ENCODE data around the gene CSAD. TPM values are rescaled to one million over a fixed set of nuclear protein-coding genes. Genes with fewer than 3 reads are reported as not detected.
A peak's percentile ranks its signal among the peaks of the same experiment; 100 is the strongest.

The CSAD gene, protein sequence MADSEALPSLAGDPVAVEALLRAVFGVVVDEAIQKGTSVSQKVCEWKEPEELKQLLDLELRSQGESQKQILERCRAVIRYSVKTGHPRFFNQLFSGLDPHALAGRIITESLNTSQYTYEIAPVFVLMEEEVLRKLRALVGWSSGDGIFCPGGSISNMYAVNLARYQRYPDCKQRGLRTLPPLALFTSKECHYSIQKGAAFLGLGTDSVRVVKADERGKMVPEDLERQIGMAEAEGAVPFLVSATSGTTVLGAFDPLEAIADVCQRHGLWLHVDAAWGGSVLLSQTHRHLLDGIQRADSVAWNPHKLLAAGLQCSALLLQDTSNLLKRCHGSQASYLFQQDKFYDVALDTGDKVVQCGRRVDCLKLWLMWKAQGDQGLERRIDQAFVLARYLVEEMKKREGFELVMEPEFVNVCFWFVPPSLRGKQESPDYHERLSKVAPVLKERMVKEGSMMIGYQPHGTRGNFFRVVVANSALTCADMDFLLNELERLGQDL
- 1.7 and 6.1 TPM in 2 replicates for total RNA-seq (2014; rRNA removed; shearing (Covaris generic))
- polyA plus RNA-seq (2015; cell fraction: cytosol; rRNA removed): 1.8 and 3.2 TPM in 2 replicates
- polyA plus RNA-seq (2015; cell fraction: nucleus; rRNA removed): 135 and 157 TPM in 2 replicates

DNA sequence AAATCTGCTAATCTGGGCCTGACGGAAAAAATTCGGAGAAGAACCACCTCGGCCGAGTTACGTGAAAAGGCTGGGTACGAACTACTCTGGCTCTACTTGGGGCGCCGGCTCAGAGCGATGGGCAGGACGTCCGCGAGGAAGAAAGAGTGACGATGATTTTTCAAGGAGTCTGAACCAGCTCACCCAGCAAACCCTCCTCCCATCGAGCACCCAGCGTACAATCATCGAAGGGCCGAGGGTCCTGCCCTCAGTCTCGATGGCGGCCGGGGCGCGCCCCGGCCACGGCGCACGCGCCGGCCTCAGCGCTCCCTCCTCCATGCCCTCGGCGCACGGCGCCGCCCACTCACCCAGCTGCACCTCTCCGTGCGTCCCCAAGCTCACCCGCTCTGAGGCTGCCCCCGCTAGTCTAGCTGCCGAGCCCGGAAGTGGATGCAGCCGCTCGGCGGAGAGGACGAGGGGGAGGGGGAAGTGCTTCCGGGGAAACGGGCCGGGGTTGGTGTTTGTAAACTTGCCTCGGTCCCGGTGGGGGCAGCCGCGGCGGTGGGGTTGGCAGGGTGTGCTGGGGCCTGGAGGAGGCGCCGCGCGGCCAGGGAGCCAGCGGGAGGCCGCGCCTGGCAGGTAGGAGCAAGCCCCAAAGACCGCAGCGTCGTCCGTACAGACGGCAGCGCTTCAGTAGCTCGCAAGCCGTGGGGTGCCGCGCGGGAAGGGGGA lies at the start of gene CSAD, which contains the start of gene ZNF740:
Gene CSAD, minus strand, starts transcription at position 706 of the 711 bp plus-strand sequence. CDS start 7,455 bp downstream, outside the sequence.
Gene ZNF740, plus strand, starts transcription at position 503 of the 711 bp plus-strand sequence. CDS start 1,262 bp downstream, outside the sequence.
- in situ Hi-C loops (cut with HindIII; ENCODE audit: low pct_unique_long_range_greater_than_20kb, low sequenced_read_pairs): no loop called here
- DNase-seq (ENCODE audit: low read depth, low spot score): peak; percentile 99

DNA sequence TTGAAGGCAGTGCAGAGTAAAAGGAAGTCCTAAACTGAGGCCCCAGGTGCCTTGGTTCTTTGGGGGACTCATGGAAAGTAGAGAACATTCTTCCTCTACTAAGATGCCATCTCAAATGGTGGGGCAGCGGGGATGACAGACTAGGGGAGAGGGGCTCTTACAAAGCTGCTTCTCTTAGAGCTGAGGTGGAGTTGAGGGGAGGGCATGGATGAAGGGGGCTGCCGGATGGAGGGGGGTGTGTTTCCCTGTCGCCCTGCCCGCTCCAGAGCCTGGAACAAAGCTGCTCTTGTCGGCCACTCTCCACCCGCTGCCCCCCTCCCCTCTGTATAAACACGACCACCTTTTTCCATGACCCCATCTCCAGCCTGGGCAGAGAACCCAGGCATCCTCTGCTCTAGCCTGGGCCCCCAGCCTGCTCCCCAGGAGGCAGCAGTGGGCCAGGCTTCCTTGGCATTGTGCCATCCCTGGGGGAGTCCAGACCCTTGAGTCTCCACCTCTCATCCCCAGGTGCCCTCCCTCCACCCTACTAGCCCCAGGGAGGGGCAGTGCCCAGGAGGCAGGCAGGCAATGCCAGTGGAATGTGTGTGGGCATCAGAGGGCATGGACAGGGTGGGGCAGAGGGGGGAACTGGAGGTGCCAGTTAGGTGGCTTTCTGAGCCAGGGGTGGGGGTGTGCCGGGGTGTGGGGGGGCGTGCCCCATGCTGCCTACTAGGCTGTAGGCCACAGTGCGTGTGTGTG lies 49.6 kb upstream of the CSAD start:
- no peak for DNase-seq (ENCODE audit: low read depth, low spot score)
- in situ Hi-C loops (cut with HindIII; ENCODE audit: low pct_unique_long_range_greater_than_20kb, low sequenced_read_pairs): no loop called here

DNA sequence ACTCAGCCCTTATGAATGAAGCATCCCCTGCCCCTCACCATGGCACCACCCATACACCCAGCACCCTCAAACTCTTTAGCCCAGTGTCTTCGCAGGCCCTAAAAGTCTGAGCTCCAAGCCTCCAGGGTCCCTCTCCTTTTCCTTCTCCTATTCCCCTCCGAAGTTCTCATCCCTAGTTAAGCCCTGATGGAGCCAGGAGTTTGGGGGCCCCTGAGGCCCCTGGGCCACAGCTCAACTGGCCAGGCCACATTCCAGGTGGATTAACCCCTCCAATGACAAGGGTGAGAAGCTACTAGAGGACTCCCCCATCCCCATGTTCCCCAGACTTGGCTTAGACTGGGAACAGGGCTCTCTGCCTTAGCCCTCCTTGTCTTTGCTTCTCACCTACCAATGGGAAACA lies 48.7 kb upstream of the CSAD start:
- in situ Hi-C loops (cut with HindIII; ENCODE audit: low pct_unique_long_range_greater_than_20kb, low sequenced_read_pairs): no loop called here
- no peak for DNase-seq (ENCODE audit: low read depth, low spot score)

DNA sequence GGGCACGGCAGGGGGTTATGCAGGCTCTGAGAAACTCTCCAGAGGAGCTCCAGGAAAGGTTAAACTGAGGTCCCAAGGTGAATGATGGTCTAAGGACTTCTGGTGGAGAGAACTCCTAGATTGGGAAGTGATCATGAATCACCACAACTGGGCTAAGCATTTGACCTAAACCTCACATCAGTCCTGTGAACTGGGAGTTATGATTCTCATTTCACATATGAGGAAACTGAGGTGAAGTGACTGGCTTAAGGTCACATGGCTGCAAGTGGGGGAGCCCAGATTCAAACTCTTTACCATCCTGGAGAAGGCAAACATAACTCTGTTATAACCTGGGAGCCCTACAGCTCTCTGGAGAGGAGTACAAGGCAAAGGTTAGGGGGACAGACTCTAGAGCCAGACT lies 47.1 kb upstream of the CSAD start:
- DNase-seq (ENCODE audit: low read depth, low spot score): no peak
- in situ Hi-C loops (cut with HindIII; ENCODE audit: low pct_unique_long_range_greater_than_20kb, low sequenced_read_pairs): no loop called here

DNA sequence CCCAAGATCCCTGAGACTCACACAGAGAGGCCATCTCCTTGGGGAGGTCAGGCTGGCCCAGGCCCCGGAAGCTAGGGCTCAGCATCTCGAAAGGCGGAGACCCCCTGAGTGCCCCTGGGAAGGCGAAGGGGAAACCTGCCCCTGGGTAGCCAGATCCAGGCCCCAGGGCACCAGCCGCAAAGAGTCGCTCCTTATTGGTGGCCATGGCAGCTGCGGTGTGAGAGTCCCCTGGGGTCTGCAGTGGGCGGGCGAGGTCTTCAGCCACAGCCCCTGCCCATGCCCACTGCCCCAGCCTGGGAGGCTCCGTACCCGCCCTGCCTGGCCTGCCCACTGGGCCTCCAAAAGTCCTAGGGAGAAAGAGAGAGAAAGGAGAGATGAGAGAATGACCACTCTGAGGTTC lies 46.6 kb upstream of the CSAD start:
- DNase-seq (ENCODE audit: low read depth, low spot score): no peak
- in situ Hi-C loops (cut with HindIII; ENCODE audit: low pct_unique_long_range_greater_than_20kb, low sequenced_read_pairs): no loop called here

DNA sequence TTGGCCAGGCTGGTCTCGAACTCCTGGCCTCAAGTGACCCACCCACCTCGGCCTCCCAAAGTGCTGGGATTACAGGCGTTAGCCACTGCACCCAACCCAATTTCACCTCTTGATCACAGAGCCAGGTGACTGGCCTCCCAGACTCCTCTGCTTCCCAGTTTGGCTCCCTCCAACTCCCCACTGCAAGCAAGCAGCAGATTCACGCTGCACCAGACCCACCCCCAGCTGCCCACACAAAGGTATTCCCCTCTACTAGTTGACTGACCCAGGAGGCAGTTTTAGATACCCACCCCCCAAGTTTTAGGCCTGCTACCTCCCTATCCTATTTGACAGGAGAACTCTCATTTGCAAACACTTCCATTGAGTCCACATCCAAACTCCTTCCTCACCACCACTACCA lies 46.1 kb upstream of the CSAD start:
- in situ Hi-C loops (cut with HindIII; ENCODE audit: low pct_unique_long_range_greater_than_20kb, low sequenced_read_pairs): no loop called here

DNA sequence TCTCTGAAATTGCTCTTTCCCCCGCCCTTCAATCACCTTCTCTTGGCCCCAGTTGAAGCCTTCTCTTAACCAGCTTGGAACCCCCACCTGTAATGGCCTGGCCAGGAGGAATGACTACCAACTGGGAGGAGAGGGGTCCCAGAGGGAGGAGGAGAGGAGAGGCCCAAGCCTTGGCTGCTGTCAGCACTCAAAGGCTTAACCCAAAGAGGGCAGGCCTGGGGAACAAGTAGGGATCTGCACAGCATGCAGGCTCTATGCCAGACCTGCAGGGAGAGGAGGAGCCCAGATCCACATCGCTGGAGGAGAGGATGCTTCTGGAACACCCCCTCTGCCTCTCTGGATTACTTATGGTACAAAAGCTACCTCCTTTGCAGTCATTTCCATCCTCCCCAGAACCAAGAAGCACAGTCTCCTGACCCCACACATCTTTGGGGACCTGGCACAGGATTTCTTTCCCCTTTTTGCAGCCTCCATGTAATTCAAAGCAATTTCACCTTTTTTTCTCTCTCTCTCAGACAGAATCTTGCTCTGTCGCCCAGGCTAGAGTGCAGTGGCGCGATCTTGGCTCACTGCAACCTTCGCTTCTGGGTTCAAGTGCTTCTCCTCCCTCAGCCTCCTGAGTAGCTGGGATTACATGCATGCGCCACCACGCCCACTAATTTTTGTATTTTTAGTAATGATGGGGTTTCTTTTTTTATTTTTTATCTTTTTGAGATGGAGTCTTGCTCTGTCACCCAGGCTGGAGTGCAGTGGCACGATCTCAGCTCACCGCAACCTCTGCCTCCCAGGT lies 45.1 kb upstream of the CSAD start:
- no peak for DNase-seq (ENCODE audit: low read depth, low spot score)
- in situ Hi-C loops (cut with HindIII; ENCODE audit: low pct_unique_long_range_greater_than_20kb, low sequenced_read_pairs): no loop called here

More for the DNA sequence above, 46.1 kb upstream of the CSAD start:
- DNase-seq (ENCODE audit: low read depth, low spot score): no peak

DNA sequence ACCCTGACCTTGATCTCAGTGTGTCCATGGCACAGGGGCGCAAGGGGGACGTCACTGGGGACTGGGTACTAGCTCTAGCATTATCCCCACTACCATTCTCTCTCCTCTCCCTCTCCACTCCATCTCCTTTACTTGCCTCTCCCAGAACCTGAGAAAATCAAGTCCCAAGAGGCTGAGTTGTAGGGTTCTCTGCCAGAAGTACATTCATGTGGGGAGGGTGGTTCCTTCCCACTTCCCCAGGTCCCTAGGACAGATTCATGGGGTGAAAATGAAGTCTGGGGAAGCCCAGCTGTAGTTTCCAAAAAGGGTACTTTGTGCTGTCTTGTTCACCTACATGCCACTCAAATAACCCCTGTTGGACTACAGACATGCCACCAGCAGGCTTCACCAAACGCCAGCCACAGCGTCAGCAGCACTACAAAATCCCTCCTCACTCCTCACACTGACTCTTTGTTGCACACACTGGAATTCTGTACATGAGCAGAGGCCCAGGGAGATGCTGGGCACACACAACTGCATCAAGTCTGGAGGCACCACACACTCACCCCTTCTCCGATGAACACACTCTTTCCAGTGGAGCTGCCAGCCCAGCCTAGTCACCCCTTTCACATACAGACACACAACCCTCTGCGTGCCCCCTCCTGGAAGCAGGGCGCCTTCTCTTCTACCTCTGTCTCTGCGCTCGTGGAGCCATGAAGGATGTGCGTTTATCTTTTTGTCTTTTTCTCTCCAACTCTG lies 44.3 kb upstream of the CSAD start:
- DNase-seq (ENCODE audit: low read depth, low spot score): peak; percentile 28
- in situ Hi-C loops (cut with HindIII; ENCODE audit: low pct_unique_long_range_greater_than_20kb, low sequenced_read_pairs): no loop called here

DNA sequence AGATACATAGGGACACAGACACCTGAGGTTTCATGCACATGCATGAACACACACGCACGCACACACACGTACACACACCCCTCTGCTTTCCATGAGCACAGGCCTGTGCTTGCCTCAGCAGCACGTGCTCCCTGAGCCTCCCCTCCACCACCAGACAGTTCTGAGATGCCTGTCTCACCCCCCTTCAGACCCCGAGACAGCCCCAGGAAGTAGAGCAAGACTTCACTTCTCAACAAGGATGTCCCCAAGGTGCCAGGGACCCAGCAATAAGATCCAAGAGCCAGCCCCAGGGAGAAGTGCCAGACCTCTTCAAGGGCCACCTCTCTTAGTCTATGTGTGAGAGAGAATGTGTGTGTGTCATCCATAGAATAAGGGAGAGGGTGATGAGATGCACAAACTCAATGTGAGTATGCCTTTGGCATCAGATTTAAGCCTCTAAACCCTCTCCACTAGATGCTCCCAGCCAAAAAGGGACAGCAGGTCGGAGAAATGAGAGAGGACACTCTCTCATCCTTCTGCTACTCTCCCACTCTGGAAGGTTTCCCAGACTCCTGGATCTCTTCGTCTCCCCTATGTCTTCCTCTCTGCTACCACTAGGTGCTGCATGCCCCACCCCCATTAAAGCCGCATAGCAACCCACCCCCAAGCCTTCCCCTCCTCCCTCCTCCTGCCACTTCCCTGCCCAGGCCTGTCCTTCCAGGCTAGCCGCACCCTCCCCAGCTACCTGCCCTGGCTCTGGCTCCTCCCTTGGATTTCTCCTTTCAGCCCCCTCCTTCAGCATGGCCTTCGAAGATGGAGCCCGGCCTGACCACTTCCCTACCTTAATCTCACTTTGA lies 43.6 kb upstream of the CSAD start:
- DNase-seq (ENCODE audit: low read depth, low spot score): peak; percentile 54
- in situ Hi-C loops (cut with HindIII; ENCODE audit: low pct_unique_long_range_greater_than_20kb, low sequenced_read_pairs): no loop called here

DNA sequence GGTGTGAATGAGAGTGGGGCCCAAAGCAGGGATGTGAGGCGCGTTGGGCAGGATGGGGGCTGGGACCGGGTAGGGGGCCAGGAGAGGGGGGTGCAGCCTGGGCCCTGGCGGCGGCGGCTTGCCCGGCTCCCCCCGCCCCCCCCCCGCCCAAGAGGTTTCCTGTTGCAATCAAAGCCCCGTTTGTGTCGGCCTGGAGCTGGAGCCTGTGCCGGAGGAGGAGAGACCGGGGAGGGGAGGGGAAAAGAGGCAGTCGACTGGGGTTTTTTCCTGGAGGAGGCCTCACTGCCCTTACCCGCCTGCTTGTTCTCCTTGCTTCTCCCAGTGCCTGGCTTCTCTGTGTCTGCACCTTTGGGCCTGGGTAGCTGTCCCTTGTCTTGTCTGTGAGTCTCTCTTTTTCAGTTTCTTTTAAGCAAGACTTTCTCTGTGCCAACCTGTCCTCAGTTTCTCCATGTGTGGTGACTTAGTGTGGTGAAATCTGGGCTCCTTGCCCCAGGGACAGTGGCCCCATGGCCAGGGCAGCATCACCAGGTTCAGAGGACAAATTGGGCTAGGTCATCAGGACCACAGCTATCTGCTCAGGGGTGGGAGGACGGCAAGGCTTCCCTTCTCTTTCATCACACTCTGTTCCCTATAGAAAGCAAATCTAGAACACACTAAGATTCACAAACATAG lies 42.8 kb upstream of the CSAD start:
- peak; percentile 86 for DNase-seq (ENCODE audit: low read depth, low spot score)
- in situ Hi-C loops (cut with HindIII; ENCODE audit: low pct_unique_long_range_greater_than_20kb, low sequenced_read_pairs): no loop called here

DNA sequence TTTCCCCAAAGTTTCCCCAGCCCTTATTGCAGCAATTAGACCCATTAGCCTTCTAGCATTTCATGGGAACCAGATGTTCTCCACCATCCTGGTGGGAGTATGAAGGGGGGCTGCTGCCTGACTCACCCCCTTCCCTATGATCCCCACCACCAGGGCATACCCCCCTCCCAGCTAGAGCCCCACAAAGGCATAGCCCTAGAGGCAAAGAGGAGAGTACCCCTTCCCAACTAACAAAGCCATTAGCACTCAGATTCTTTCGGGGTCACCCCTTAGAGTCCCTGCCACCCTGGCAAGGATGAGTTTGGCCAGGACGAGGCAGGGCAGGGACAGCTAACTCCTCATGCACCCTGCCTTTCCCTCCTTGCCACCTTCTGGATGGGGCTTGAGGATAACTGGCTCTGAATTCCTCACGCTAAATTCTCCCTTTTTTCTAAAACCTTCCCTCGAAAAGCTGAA lies 42.1 kb upstream of the CSAD start:
- in situ Hi-C loops (cut with HindIII; ENCODE audit: low pct_unique_long_range_greater_than_20kb, low sequenced_read_pairs): no loop called here

DNA sequence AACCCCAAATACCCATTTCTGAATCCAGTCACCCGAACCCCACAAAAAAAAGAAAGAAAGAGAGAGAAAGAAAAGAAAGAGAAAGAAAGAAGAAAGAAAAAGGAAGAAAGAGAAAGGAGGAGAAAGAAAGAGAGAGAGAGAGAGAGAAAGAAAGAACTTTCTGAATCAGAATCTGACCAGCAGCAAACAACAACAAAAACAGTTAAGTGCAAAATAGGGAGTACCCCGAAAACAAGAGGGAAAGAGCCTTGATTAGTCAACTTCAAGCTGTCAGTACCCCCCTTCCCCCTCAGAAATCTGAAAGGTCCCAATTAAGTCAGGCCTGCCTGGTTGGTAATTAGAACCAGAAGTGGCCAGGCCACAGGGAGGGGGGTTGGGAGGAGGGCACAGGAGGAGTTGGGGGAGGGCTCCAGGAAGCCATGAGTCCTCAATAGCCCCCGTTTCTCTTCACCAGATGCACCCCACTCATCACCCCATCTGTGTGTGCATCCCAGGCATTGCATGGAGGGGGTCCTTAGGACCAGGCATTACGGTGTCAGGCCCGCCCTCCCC lies 41.5 kb upstream of the CSAD start:
- in situ Hi-C loops (cut with HindIII; ENCODE audit: low pct_unique_long_range_greater_than_20kb, low sequenced_read_pairs): no loop called here
- no peak for DNase-seq (ENCODE audit: low read depth, low spot score)

More for the DNA sequence above, 42.1 kb upstream of the CSAD start:
- DNase-seq (ENCODE audit: low read depth, low spot score): peak; percentile 21

DNA sequence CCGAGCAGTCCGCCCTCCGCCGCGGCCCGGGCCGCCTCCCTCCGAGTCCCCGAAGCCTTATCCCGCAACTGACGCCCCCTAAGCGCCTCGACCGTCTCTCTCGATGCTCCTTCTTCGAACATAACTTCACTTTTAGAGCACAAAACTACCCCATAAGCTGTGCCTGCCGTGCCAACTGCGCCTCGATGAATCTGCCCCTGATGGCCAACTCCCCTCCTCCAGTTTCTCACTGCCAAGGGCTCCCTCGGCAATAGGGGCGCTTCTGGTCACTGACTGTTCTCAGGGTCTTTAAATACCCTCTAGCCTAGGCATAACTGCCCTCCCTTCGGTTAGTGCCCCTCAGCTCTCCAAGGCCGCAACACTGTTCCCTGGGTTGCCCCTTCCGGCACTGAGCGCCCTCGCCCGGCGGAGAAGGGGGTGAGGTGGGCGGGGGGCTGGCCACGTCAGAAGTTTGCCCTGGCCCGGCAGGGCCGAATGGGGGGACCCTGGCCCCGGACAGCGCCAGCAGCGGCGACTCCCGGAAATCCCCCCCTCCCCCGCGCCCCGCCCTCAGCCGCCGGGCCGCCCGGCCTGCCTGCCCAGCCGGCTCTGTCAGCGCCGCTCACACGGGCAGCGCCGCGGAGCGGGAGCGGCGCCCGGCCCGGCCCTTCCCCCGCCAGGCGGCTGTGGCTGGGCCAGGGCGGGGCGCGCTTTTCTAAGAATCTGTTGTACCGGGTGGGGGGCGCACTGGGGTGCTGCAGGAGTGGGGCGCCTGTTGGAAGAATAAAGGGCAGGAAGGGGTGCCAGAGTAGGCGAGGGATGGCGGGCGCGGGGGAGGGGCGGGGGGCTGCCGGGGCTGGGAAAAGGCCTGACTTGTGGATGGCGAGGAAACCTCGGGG lies 40.7 kb upstream of the CSAD start:
- in situ Hi-C loops (cut with HindIII; ENCODE audit: low pct_unique_long_range_greater_than_20kb, low sequenced_read_pairs): no loop called here
- DNase-seq (ENCODE audit: low read depth, low spot score): peak; percentile 50

DNA sequence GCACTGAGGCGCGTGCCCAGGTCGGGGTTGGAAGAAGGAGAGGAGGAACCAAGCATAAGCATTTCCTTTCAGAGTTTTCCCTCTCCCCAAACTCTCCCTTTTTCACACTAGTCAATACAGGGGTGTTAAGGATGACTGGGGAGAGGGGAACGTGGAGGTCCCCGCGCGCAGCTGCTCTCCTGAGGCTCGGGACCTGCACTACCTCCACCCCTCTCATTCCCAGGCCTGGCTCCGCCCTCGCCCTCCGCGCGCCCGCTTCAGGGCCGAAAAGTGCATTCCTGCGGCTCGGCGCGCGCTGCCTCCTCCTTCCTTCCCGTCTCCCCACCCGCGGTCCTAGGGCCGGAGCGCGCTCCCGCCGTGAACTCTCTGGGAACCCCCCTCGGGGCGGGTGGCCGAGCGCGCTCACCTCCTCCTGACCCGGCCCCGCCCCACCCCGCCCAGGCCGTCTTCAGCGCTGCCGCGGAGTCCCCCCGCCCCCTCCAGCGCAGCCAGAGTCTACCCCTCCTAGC lies 40.0 kb upstream of the CSAD start:
- in situ Hi-C loops (cut with HindIII; ENCODE audit: low pct_unique_long_range_greater_than_20kb, low sequenced_read_pairs): no loop called here
- peak; percentile 94 for DNase-seq (ENCODE audit: low read depth, low spot score)

Data from SK-MEL-5 (cell line).